Dedifferentiated amniotic fluid mesenchymal stem cell (primary cell): ENCODE measurements around the gene PCDHGA1.
"Not testable (repeated sequence)": the region's sequence is repeated elsewhere in the genome, so short reads cannot be mapped to it uniquely, and the experiment has no call there.

Experiments used
- DNase-seq: peaks from one replicate; pipeline ENCODE4 v3.0.0-alpha.2; 2016; ENCODE audit errors: extremely low spot score

Gene PCDHGA1

DNA sequence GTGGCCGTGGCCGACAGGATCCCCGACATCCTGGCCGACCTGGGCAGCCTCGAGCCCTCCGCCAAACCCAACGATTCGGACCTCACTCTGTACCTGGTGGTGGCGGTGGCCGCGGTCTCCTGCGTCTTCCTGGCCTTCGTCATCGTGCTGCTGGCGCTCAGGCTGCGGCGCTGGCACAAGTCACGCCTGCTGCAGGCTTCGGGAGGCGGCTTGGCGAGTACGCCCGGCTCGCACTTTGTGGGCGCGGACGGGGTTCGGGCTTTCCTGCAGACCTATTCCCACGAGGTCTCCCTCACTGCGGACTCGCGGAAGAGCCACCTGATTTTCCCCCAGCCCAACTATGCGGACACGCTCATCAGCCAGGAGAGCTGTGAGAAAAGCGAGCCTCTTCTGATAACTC lies 15.7 kb downstream of the PCDHGA1 start:
- not testable (repeated sequence) for DNase-seq

DNA sequence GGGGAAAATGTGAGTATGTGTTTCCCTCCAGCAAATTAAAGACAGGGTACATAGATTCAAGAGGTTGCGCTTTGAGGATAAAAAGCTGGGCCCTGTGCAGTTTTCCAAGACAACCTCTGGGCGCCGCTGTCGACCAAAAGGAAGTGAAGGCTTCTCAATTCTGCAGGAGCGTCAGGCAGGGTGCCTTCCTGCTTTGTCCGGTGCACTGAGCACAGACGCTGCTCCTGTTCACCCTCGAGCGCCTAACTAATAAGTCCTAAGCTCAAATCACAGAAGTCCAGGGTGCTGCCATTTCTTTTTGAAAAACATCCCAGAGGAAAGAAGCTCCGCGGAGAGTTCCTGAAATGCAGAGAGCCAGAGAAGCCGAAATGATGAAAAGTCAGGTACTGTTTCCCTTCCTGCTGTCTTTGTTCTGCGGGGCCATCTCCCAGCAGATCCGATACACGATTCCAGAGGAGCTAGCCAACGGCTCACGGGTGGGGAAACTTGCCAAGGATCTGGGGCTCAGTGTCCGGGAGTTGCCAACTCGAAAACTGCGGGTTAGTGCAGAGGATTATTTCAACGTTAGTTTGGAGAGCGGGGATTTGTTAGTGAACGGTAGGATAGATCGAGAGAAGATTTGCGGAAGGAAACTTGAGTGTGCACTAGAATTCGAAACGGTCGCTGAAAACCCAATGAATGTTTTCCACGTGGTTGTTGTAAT lies 19.8 kb downstream of the PCDHGA1 start, which contains the start of gene PCDHGB1:
Gene PCDHGB1 (plus strand): TSS at position 183 of the 703 bp plus-strand sequence. CDS start 162 bp downstream, at position 345.
- peak; percentile 43 for DNase-seq

DNA sequence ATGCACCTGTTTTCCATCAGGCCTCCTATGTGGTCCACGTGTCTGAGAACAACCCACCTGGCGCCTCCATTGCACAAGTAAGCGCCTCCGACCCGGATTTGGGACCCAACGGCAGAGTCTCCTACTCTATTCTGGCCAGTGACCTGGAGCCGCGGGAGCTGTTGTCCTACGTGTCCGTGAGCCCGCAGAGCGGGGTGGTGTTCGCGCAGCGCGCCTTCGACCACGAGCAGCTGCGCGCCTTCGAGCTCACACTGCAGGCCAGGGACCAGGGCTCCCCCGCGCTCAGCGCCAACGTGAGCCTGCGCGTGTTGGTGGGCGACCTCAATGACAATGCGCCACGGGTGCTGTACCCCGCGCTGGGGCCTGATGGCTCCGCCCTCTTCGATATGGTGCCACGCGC lies 21.3 kb downstream of the PCDHGA1 start:
- DNase-seq, result no peak

DNA sequence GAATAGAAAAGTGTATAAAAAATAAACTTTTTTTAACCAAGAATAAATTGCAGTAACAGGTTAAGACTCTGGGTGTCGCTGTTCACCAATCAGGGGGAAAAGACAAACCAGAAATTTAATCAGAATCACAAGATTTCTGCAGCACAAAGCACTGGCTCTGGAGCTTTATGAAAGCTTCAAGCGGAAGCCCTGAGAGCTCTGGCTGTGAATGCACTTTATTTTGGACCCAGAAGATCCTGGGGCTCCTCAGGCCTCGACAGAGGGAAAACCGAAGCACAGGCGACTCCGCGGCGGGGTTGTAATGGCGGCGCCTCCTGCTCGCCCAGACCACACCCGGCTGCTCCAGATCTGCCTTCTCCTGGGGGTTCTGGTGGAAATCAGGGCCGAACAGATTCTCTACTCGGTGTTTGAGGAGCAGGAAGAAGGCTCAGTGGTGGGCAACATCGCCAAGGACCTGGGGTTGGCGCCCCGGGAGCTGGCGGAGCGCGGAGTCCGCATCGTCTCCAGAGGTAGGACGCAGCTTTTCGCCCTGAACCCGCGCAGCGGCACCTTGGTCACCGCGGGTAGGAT lies 24.7 kb downstream of the PCDHGA1 start, which contains the start of gene PCDHGA4:
Gene PCDHGA4 (plus strand): TSS at position 122 of the 570 bp plus-strand sequence. CDS start 87 bp downstream, at position 209.
- no peak for DNase-seq

DNA sequence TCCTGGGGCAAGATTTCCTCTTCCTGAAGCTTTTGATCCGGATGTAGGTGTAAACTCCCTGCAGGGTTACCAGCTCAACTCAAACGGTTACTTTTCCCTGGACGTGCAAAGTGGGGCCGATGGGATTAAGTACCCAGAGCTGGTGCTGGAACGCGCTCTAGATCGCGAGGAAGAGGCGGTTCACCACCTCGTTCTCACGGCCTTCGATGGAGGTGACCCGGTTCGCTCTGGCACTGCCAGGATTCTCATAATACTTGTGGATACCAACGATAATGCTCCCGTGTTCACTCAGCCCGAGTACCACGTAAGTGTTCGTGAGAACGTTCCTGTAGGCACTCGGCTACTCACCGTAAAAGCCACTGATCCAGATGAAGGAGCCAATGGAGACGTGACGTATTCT lies 25.3 kb downstream of the PCDHGA1 start:
- no peak for DNase-seq

DNA sequence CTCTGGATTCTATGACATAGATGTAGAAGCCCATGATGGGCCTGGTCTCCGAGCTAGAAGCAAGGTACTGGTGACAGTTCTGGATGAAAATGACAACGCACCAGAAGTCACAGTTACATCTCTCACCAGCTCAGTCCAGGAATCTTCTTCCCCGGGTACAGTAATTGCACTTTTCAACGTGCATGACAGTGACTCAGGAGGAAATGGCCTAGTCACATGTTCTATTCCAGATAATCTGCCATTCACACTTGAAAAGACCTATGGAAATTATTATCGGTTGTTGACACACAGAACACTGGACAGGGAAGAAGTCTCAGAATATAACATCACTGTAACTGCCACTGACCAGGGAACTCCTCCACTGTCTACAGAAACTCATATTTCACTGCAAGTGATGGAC lies 25.8 kb downstream of the PCDHGA1 start:
- DNase-seq, result no peak

DNA sequence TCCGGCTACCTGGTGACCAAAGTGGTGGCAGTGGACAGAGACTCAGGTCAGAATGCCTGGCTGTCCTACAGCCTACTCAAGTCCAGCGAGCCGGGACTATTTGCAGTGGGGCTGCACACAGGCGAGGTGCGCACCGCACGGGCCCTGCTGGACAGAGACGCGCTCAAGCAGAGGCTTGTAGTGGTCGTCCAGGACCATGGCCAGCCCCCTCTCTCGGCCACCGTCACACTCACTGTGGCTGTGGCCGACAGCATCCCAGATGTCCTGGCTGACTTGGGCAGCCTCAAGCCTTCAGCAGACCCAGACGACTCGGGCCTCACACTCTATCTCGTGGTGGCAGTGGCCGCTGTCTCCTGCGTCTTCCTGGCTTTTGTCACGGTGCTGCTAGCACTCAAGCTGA lies 26.6 kb downstream of the PCDHGA1 start:
- DNase-seq, result no peak

DNA sequence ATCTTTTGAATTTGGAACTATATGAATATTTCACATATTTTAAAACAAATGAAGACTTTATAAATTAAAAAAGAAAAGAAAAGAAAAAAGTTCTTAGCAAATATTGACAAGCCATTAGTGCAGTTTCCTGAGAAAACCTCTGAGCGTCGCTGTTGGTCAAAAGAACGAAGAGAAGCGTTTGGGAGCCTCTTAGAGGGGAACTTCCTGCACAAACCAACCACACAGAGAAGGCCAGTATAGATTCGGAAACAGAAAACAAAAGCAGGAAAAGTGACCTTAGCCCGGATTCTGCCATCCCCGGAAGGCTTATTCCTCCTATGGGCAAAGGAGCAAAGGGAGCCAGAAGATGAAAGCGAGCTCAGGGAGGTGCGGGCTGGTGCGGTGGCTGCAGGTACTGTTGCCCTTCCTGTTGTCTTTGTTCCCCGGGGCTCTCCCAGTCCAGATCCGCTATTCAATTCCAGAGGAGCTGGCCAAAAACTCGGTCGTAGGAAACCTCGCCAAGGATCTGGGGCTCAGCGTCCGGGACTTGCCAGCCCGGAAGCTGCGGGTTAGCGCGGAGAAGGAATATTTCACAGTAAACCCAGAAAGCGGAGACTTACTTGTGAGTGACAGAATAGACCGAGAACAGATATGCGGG lies 29.6 kb downstream of the PCDHGA1 start, which contains the start of gene PCDHGB2:
Gene PCDHGB2 (plus strand): TSS at position 205 of the 637 bp plus-strand sequence. CDS start 142 bp downstream, at position 347.
- DNase-seq, result no peak

DNA sequence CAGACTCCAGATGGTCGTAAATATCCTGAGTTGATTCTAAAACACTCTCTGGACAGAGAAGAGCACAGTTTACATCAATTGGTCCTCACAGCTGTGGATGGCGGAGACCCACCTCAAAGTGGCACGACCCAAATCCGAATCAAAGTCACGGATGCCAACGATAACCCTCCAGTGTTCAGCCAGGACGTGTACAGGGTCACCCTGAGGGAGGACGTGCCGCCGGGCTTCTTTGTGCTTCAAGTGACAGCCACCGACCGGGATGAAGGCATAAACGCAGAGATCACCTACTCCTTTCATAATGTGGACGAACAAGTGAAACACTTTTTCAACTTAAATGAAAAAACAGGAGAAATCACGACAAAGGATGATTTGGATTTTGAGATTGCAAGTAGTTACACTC lies 30.4 kb downstream of the PCDHGA1 start:
- no peak for DNase-seq

DNA sequence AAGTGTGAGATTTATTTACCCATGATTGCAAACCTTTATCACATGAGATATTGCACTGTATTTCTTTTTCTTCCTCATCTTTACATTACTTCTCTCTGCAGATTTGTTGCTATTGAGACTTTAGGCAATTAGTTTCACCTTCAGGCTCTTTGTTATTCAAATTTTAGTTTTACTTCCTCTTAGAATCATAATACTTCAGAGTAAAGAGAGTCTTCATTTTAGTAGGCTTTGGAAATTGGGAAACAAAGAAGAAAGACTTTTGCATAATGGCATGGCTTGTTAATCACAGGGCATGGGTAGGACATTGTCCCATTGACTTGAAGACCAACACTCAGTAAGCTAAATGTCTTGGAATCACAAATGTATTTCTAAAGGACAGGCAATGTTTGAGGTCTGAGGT lies 32.4 kb downstream of the PCDHGA1 start:
- no peak for DNase-seq

DNA sequence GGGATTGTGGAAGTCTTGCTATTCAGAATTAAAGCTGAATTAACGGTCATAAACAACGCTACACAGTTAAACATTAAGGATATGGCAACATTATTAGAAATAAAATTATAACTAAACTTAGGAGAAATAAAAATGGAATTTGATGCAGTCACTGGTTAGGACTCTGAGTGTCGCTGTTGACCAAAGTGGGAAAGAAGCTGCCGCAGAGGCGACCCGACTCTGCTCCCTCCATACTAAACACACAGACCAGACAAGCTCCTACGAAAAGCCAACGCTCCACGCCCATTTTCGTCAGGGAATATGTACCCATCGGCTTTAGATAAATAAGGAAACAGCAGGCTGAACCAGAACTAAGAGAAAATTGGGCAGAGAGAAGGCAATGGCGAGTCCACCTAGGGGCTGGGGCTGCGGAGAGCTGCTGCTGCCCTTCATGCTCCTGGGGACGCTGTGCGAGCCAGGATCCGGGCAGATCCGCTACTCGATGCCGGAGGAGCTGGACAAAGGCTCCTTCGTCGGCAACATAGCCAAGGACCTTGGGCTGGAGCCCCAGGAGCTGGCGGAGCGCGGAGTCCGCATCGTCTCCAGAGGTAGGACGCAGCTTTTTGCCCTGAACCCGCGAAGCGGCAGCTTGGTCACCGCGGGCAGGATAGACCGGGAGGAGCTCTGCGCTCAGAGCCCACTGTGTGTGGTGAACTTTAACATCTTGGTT lies 33.8 kb downstream of the PCDHGA1 start, which contains the start of gene PCDHGA5:
Gene PCDHGA5 (plus strand): TSS at position 211 of the 709 bp plus-strand sequence. CDS start 169 bp downstream, at position 380.
- DNase-seq, result no peak

DNA sequence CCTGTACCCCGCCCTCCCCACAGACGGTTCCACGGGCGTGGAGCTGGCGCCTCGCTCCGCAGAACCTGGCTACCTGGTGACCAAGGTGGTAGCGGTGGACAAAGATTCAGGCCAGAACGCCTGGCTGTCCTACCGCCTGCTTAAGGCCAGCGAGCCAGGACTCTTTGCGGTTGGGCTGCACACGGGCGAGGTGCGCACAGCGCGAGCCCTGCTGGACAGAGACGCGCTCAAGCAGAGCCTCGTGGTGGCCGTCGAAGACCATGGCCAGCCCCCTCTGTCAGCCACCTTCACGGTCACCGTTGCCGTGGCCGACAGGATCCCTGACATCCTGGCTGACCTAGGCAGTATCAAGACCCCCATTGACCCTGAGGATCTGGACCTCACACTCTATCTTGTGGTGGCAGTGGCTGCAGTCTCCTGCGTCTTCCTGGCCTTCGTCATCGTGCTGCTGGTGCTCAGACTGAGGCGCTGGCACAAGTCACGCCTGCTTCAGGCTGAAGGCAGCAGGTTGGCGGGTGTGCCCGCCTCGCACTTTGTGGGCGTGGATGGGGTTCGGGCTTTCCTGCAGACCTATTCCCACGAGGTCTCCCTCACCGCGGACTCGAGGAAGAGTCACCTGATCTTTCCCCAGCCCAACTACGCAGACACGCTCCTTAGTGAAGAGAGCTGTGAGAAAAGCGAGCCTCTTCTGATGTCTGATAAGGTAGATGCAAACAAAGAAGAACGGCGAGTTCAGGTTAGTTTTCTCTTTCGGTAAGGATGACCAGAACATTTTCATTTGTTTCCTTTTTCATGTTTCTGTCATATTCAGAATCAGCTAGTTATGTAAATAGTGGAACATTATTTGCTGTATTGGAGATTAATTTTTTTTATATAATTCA lies 35.9 kb downstream of the PCDHGA1 start:
- DNase-seq, result no peak

DNA sequence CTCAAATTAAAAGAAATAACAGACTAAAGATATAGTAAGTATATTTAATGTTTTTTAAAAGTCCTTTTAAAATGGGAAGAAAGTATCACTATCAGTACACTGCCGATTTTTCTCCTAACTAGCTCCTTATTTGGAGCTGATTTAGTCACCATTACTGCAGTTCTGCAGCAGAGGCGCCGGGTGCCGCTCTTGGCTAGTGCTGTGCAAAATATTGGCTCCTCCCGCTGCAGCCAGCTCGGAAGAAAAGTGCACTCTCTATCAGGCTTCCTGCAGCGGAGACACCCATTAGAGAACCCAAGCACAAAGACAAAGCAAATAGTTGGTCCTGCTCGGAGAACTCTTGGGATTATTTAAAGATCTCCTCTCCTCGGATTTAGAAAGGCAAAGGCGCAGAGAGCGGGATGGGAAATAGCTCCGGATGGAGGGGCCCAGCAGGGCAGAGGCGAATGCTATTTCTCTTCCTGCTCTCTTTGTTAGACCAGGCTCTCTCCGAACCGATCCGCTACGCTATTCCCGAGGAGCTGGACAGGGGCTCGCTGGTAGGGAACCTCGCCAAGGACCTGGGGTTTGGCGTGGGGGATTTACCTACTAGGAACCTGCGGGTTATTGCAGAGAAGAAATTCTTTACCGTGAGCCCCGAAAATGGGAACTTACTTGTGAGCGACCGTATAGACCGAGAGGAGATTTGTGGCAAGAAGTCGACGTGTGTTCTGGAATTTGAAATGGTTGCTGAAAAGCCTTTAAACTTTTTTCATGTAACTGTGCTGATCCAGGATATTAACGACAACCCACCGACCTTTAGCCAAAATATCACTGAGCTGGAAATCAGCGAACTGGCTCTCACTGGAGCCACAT lies 39.9 kb downstream of the PCDHGA1 start, which contains the start of gene PCDHGB3:
Gene PCDHGB3 (plus strand): TSS at position 249 of the 855 bp plus-strand sequence. CDS start 153 bp downstream, at position 402.
- no peak for DNase-seq

DNA sequence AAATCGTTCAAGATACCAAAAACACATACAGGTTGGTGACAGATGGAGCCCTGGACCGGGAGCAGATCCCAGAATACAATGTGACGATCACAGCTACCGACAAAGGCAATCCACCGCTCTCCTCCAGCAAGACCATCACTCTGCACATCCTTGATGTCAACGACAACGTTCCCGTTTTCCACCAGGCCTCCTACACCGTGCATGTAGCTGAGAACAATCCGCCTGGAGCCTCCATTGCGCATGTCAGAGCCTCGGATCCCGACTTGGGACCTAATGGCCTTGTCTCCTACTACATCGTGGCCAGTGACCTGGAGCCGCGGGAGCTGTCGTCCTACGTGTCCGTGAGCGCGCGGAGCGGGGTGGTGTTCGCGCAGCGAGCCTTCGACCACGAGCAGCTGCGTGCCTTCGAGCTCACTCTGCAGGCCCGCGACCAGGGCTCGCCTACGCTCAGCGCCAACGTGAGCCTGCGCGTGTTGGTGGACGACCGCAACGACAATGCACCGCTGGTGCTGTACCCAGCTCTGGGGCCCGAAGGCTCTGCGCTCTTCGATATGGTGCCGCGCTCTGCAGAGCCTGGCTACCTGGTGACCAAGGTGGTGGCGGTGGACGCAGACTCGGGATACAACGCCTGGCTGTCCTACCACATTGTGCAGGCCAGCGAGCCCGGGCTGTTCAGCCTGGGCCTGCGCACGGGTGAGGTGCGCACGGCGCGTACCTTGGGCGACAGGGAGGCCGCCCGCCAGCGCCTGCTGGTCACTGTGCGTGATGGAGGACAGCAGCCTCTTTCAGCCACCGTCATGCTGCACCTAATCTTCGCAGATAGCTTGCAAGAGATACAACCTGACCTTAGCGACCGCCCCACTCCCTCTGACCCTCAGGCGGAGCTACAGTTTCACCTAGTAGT lies 41.5 kb downstream of the PCDHGA1 start:
- no peak for DNase-seq

DNA sequence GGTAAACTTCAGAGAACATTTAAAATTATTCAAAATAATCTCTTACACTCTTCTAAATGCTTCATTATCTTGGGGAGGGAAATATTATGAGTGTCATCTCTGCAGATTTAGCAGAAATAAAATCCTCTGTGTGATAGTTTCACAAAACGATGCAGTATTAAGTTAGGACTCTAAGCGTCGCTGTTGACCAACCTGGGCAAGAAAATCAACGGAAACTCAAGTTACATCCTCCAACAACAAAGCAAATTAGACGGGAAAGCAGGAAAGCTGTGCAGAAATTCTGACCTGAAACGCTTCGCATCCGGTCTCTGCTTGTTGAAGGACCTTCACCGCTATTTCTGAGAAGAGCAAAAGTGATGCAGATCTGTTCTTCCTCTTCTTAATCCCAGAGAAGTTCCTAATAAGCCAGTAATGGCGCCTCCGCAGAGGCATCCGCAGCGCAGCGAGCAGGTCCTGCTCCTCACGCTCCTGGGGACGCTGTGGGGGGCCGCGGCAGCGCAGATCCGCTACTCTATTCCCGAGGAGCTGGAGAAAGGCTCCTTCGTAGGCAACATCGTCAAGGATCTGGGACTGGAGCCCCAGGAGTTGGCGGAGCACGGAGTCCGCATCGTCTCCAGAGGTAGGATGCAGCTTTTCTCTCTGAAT lies 43.5 kb downstream of the PCDHGA1 start, which contains the start of gene PCDHGA6:
Gene PCDHGA6 (plus strand): TSS at position 219 of the 645 bp plus-strand sequence. CDS start 193 bp downstream, at position 412.
- DNase-seq, result peak; percentile 39

DNA sequence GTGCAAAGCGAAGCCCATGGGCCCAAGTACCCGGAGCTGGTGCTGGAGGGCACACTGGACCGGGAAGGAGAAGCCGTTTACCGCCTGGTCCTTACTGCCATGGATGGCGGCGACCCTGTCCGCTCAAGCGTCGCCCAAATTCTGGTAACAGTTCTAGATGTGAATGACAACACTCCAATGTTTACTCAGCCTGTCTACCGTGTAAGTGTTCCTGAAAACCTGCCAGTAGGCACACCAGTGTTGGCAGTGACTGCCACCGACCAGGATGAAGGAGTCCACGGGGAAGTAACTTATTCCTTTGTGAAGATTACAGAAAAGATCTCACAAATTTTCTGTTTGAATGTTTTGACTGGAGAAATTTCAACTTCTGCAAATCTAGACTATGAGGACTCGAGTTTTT lies 44.3 kb downstream of the PCDHGA1 start:
- DNase-seq, result no peak

DNA sequence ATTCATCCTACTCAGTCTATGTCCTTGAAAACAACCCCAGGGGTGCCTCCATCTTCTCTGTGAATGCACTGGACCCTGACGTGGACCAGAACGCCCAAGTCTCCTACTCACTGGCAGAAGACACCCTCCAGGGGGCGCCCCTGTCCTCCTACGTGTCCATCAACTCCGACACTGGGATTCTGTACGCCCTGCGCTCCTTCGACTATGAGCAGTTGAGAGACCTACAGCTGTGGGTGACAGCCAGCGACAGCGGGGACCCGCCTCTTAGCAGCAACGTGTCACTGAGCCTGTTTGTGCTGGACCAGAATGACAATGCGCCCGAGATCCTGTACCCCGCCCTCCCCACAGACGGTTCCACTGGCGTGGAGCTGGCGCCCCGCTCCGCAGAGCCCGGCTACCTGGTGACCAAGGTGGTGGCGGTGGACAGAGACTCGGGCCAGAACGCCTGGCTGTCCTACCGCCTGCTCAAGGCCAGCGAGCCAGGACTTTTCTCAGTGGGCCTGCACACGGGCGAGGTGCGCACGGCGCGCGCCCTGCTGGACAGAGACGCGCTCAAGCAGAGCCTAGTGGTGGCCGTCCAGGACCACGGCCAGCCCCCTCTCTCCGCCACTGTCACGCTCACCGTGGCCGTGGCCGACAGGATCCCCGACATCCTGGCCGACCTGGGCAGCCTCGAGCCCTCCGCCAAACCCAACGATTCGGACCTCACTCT lies 45.3 kb downstream of the PCDHGA1 start:
- DNase-seq, result not testable (repeated sequence)
